Subcutaneous adipose tissue (tissue), 4 donors: ENCODE measurements around the gene IDH1. TPM values are rescaled to one million over a fixed set of nuclear protein-coding genes. Genes with fewer than 3 reads are reported as not detected.

ENCODE experiments used
- CTCF ChIP-seq: fragments of 450-650 bp; IDR thresholded peaks from one replicate; pipeline ENCODE4 v1.5.1; 2016; ENCODE audit warnings: low read depth, mild to moderate bottlenecking, control low read depth, antibody characterized with exemption, moderate library complexity
- total RNA-seq, 4 donors: library from RNA; depleted of rRNA; stranded (reverse); fragments of >200 nt; gene quantifications; one replicate each; pipeline ENCODE4 v1.1.0, GENCODE V29; 2016

The IDH1 gene
- total RNA-seq, 4 donors from 2014 or later = 126 to 345 (median 247) TPM

DNA sequence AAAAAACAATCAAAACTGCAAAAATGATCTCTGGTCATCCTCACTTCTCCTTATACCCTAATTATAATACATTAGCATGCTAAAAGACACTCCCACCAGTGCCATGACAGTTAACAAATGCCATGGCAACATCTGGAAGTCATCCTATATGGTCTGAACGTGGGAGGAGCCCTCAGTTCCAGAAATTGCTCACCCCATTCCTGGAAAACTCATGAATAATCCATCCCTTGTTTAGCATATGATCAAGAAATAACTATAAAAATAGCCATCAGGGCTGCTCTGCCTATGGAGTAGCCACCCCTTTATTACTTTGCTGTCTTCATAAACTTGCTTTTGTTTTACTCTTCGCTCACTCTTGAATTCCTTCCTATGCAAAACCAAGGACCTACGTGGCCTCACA is 59.3 kb downstream of the IDH1 start:
- no peak for TF ChIP-seq CTCF

GRCh38 chr2:208192611-208193236 is 62.1 kb downstream of the IDH1 start:
- TF ChIP-seq CTCF = no peak

DNA sequence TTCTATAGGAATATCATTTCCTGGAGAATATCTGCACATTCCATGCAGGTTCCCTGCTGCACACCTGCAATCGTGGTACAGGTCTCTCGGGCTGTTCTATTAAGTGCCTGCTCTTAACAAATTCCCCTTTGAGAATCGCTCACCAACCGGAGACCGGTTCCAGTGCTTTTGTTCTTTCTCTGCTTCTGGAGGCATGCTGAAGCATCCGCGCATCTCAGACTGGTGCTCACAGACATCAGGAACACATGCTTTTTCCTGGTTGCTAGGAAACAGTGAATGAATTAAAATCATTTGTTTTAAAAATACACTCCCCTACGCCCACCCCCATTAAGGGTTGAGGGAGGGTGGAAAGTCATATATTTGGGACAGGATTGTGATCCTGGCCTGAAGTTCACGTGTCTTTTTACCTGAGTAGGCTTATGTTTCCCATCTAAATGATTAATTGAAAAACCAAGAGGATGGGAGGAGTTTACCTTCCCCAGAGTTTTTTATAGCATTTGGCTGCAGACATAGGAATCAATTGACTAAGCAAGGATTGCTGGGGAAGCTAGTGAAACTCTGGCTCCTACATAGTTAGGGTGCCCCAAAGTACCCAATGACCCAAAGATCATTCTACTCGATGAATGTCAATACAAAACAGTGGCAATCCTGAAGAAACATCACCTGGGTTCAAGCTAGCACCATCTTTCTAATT is 64.9 kb downstream of the IDH1 start, which contains the start of gene C2orf80:
C2orf80 (minus strand) TSS at position 221 of the 694 bp plus-strand sequence. CDS start 3,044 bp downstream, outside the sequence.
- no peak for TF ChIP-seq CTCF

GRCh38 chr2:208189069-208189809 is 65.6 kb downstream of the IDH1 start:
- no peak for TF ChIP-seq CTCF

GRCh38 chr2:208186893-208187292 is 68.0 kb downstream of the IDH1 start:
- no peak for TF ChIP-seq CTCF

GRCh38 chr2:208186465-208186864 is 68.4 kb downstream of the IDH1 start:
- no peak for TF ChIP-seq CTCF

Other genes with a start within 250 kb of the IDH1 start
- 10 to 100 TPM; 24.6 to 36.0 (median 26.2) TPM for gene PLEKHM3, start 229.5 kb downstream of the IDH1 start, total RNA-seq
- gene CRYGD, start 130.5 kb downstream of the IDH1 start, total RNA-seq = not detected
- not detected for gene CRYGC, start 125.2 kb downstream of the IDH1 start, total RNA-seq
- not detected for gene CRYGB, start 108.9 kb downstream of the IDH1 start, total RNA-seq
- gene CRYGA, start 91.5 kb downstream of the IDH1 start, total RNA-seq = not detected
- not detected for gene C2orf80, start 65.0 kb downstream of the IDH1 start, total RNA-seq
- gene PIKFYVE, start 11.2 kb upstream of the IDH1 start, total RNA-seq = 10 to 100 TPM; 37.5 to 55.3 (median 43.3) TPM
- 1 to 10 TPM in 2 of 4 donors, under 1 TPM in 2; 0.33 to 9.4 (median 1.2) TPM for gene PTH2R, start 151.7 kb upstream of the IDH1 start, total RNA-seq